ENCODE results near the gene OPN1LW.
"Not testable (repeated sequence)": the region's sequence is repeated elsewhere in the genome, so short reads cannot be mapped to it uniquely, and the experiment has no call there.

Gene OPN1LW

GRCh38 chrX:154135458-154136229 lies 8.4 kb upstream of the OPN1LW start:
- peak; percentile 56 for DNase-seq

- peak; percentile 73 for DNase-seq
Measured at GRCh38 chrX:154136627-154137161, 7.3 kb upstream of the OPN1LW start.

DNA sequence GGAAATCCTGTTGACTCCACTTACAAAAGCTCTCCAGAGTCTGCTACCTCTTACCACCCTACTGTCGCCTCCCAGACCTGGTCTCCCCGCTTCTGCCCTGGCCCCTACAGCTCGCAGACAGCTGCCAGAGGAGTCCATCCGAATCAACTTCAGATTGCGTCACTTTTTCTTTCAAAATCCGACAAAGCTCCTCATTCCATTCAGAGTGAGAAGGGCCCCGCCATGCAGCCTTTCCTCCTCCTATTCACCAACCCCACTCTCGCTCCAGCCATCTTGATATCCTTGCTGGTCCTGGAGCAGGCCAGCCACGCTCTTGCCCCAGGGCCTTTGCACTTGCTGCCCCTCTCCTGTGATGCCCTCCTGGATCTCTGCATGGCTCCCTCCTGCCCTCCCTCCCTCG lies 5.2 kb upstream of the OPN1LW start:
- DNase-seq, result no peak

- no peak for DNase-seq
Measured at GRCh38 chrX:154140206-154140605, 3.8 kb upstream of the OPN1LW start.

- DNase-seq, result no peak
Measured at GRCh38 chrX:154140742-154141141, 3.3 kb upstream of the OPN1LW start.

GRCh38 chrX:154142386-154142785 lies 1.7 kb upstream of the OPN1LW start:
- no peak for DNase-seq

DNA sequence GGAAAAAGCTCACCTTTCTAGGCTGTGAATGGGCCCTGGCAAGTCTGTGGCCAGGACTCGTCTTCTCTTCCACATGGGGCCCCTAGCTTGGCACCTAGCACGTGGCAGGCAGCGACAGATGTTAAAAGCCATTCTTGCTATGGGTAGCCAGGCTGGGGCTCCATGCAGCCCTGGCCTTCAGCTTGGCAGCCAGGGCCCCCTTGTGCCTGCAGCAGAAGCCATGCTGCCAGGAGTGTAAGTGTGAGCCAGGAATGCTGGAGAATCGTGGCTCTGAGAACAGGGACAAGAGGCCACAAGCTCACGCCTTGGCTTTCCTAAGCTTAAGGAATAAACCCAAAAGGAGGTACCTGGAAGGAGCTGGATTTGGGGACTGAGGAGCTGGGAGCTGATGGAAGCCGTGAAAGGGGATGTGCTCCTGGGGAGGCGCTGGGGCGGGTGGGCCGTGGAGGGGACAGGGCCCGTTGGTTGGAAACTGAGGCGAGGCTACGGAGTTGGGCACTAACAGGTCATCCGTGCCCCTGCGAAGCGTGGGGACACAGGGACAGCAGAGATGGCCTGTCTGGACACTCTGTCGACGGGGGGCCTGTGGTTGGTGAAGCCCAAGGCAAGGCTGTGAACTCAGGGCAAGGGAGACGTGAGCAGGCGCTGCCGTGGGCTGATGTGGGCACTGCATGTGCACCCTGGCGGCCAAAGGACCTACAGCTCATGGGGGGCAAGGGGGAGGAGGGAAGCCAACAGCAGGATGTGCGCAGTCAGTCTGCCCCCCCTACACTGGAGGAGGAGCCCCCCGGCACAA lies 895 bp upstream of the OPN1LW start:
- no peak for DNase-seq

- DNase-seq, result not testable (repeated sequence)
Measured at GRCh38 chrX:154151030-154151429, 7.0 kb downstream of the OPN1LW start.

DNA sequence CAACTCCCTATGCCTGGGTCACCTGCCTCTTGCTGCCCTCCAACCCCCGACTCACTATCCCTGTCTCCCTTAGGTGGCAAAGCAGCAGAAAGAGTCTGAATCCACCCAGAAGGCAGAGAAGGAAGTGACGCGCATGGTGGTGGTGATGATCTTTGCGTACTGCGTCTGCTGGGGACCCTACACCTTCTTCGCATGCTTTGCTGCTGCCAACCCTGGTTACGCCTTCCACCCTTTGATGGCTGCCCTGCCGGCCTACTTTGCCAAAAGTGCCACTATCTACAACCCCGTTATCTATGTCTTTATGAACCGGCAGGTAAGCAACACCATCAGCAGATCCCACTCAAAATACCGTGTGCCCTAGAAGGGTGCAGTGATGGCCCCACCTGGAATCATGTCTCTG lies 12.2 kb downstream of the OPN1LW start:
- not testable (repeated sequence) for DNase-seq

- DNase-seq, result not testable (repeated sequence)
Measured at GRCh38 chrX:154157207-154157606, 13.2 kb downstream of the OPN1LW start.

GRCh38 chrX:154159345-154159744 lies 15.3 kb downstream of the OPN1LW start:
- DNase-seq, result not testable (repeated sequence)

DNA sequence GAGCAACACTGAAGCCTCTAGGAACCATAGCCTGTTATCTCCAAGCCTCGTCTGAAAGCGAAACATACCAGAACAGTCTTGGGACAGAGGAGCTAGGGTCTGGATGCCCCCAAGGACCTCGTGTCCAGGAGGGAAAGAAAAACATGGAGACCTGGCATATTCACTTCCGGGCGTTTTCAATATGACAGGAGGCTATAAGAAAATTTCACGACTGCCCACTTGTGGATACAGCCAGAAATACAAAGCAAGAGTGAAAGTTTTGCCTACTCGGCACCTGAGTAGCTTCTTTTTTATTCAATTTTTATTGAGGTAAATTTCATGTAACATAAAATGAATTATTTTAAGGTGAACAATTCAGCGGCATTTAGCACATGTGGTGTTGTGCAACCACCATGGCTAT lies 20.9 kb downstream of the OPN1LW start:
- DNase-seq, result not testable (repeated sequence)

- DNase-seq, result not testable (repeated sequence)
Measured at GRCh38 chrX:154168384-154168783, 24.3 kb downstream of the OPN1LW start.

DNA sequence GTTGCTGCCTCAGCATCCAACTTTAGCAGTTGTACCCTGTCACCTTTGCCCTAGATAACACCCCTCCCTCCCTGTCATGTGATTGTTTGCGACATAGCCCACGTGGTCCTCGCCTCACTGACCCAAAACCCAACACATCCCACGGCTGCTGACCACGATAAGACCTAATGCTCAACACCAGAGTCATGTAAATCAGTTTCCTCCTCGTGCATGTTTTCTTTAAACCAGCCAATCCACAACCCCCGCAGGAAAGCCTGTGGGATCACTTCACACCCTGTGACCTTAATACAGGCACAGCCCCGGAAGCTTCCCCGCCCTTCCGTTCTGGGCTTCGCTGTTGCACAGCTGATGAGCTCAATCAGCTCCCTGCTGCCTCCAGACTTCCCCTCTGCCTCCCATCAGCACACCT lies 28.5 kb downstream of the OPN1LW start:
- DNase-seq, result not testable (repeated sequence)

DNA sequence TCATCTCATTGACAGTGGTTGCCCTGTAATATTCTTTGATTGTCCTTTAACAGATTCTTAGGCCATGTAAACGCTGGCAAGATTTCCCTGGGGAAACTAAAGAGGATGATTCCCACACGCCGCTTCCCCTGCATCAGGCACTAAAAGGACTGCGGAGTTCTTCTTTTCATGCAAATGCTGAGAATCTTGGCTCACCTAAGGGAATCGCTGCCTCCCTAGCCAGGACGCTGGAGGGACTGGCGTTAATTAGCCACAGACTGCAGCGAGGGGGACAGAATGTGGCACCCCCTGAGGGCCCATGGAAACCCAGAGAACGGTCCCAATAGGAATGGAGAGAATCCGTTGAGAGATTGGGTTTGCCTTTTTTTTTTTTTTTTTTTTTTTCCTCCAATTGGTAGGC lies 30.3 kb downstream of the OPN1LW start:
- DNase-seq, result not testable (repeated sequence)

GRCh38 chrX:154182296-154182695 lies 38.3 kb downstream of the OPN1LW start, which contains the start of gene OPN1MW:
TSS of gene OPN1MW (plus strand) at chrX:154182596. CDS start at chrX:154182678, 82 bp downstream.
- not testable (repeated sequence) for DNase-seq

DNA sequence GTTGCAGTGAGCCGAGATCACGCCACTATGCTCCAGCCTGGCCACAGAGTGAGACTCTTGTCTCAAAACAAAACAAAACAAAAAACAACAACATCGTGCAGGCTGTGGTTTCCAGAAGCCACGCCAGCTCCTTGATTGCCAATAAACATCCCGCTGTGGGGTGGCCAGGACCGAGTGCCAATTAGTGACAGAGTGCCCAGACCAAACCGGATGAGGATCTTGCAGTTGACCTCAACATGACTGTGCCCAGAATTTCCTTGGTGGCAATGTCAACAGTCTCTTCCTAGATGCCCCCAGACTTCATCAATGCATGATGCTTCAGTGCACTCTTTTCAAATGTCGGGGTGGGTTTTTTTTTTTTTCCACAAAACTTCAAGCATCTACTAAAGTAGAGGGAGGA lies 39.8 kb downstream of the OPN1LW start:
- DNase-seq, result not testable (repeated sequence)

DNA sequence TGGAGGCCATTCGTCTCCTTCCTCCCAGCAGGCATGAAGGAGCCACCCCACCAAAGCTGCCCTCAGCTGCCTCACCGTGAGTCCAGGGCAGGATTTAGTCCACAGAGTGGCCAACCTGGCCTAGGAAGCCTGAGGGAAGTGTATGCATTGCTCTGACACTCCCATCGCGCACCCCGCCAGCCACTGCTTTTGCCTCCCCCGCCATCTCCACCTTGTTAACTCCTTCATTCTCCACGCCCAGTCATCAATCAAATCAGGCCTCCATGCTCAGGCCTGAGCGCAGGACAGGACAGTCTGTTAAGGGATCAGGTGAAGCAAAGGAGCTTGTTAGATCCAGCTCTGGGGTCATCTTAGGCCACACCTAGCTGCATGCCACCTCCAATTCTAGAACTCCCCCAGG lies 48.8 kb downstream of the OPN1LW start:
- not testable (repeated sequence) for DNase-seq

GRCh38 chrX:154194316-154194715 lies 50.3 kb downstream of the OPN1LW start:
- not testable (repeated sequence) for DNase-seq

GRCh38 chrX:154196466-154196865 lies 52.4 kb downstream of the OPN1LW start:
- not testable (repeated sequence) for DNase-seq

All from CD4-positive, alpha-beta T cell treated with Interleukin-10 for 1 hour (primary cell).